Endothelial cell of umbilical vein (primary cell): ENCODE measurements around the gene SLC25A29. TPM values are rescaled to one million over a fixed set of nuclear protein-coding genes. Genes with fewer than 3 reads are reported as not detected.

Experiments
- BruUV-seq: library from RNA; stranded (reverse); fragments of 400-500 nt; replicated peaks from 2 replicates; lab custom pipeline; 2021; lab: Mats Ljungman, UMichigan
- CTCF ChIA-PET: fragments of 300-600, 350-600 bp; sonication (Branson Sonifier 250); formaldehyde crosslinking; loops from one replicate; lab custom pipeline; 2021; ENCODE audit warnings: antibody characterized with exemption, inconsistent platforms; lab: Charles Lee
- POLR2A ChIA-PET: fragments of 300-600, 350-600 bp; sonication (Branson Sonifier 250); formaldehyde crosslinking; loops from one replicate; lab custom pipeline; 2021; ENCODE audit warnings: antibody characterized with exemption, inconsistent platforms; lab: Charles Lee
- DNase-seq: peaks from one replicate; pipeline ENCODE4 v3.0.0-alpha.2; 2011; ENCODE audit warnings: low read depth, low spot score
- FAIRE-seq: peaks from 2 replicates; lab custom pipeline; 2011; peaks lifted over from hg19 to GRCh38; lab: Jason Lieb, UNC
- H2AFZ ChIP-seq: 2 replicates; pipeline ENCODE4 v1.6.0; 2012; ENCODE audit warnings: low read depth, low read length, control low read depth, inconsistent platforms
- H3K27ac ChIP-seq: 2 replicates; pipeline ENCODE4 v1.5.1; 2011; ENCODE audit warnings: low read depth, mild to moderate bottlenecking, control low read depth, low read length, moderate library complexity; ENCODE audit not compliant: insufficient read depth
- H3K27me3 ChIP-seq, 2 experiments: 2 replicates each; pipeline versions ENCODE4 v1.6.0 to v1.6.1; 2011; ENCODE audit warnings: low read length in 2 of 2, mixed read lengths in 1 of 2; ENCODE audit not compliant: control insufficient read depth in 2 of 2, insufficient read depth in 2 of 2
- H3K36me3 ChIP-seq, 2 experiments: 2 replicates in 1 of 2; 3 replicates in 1 of 2; pipeline ENCODE4 v1.5.1; 2011; ENCODE audit warnings: low read length in 2 of 2, mild to moderate bottlenecking in 1 of 2, moderate library complexity in 1 of 2; ENCODE audit not compliant: control insufficient read depth in 2 of 2, insufficient read depth in 2 of 2; ENCODE audit errors: extremely low read depth in 1 of 2
- H3K4me1 ChIP-seq: 3 replicates; pipeline ENCODE4 v1.5.1; 2011; ENCODE audit warnings: mild to moderate bottlenecking, low read length; ENCODE audit not compliant: control insufficient read depth, insufficient read depth; ENCODE audit errors: extremely low read depth
- H3K4me2 ChIP-seq: 2 replicates; pipeline ENCODE4 v1.6.1; 2011; ENCODE audit warnings: low read length, control low read depth, mixed read lengths; ENCODE audit not compliant: insufficient read depth
- H3K4me3 ChIP-seq, 3 experiments: fragments of 200-600 bp in 1 of 3; sonication (generic), shearing (Covaris generic) in 1 of 3; replicated peaks in 1 of 3; 2 replicates each; pipeline ENCODE4 v1.5.1; 2011 to 2016; ENCODE audit warnings: control low read depth in 3 of 3, low read length in 3 of 3, mild to moderate bottlenecking in 2 of 3, inconsistent platforms in 1 of 3, low read depth in 1 of 3, moderate library complexity in 1 of 3; ENCODE audit not compliant: insufficient read depth in 1 of 3
- H3K79me2 ChIP-seq: 2 replicates; pipeline ENCODE4 v1.6.0; 2012; ENCODE audit warnings: low read length, inconsistent platforms; ENCODE audit not compliant: control insufficient read depth, insufficient read depth
- H3K9ac ChIP-seq: replicated peaks from 2 replicates; pipeline ENCODE3; 2011; ENCODE audit warnings: low read length, control low read depth; ENCODE audit not compliant: insufficient read depth; ENCODE audit errors: extremely low read depth
- H3K9me1 ChIP-seq: replicated peaks from 3 replicates; pipeline ENCODE4 v1.6.0; 2011; ENCODE audit warnings: mild to moderate bottlenecking, low read length; ENCODE audit not compliant: control insufficient read depth, insufficient read depth; ENCODE audit errors: extremely low read depth
- H3K9me3 ChIP-seq: replicated peaks from 2 replicates; pipeline ENCODE4 v1.5.1; 2012; ENCODE audit warnings: low read length, inconsistent platforms; ENCODE audit not compliant: control insufficient read depth, insufficient read depth
- H4K20me1 ChIP-seq: replicated peaks from 2 replicates; pipeline ENCODE3; 2011; ENCODE audit warnings: mild to moderate bottlenecking, low read length; ENCODE audit not compliant: control insufficient read depth, insufficient read depth; ENCODE audit errors: extremely low read depth
- EZH2 ChIP-seq: IDR thresholded peaks from 2 replicates; pipeline ENCODE4 v1.6.1; 2012; ENCODE audit warnings: borderline replicate concordance, low read depth, mild to moderate bottlenecking, moderate library complexity, low read length, inconsistent platforms; ENCODE audit not compliant: severe bottlenecking
- FOS ChIP-seq: IDR thresholded peaks from 2 replicates; pipeline ENCODE4 v1.6.1; 2011; ENCODE audit warnings: mild to moderate bottlenecking, low read length, moderate library complexity, borderline replicate concordance; ENCODE audit not compliant: insufficient read depth
- GATA2 ChIP-seq: IDR thresholded peaks from 2 replicates; pipeline ENCODE4 v1.7.0; 2011; ENCODE audit warnings: low read depth, mild to moderate bottlenecking, moderate library complexity, mixed read lengths, low read length; ENCODE audit not compliant: insufficient read length, insufficient read depth
- POLR2AphosphoS5 ChIP-seq: IDR thresholded peaks from 2 replicates; pipeline ENCODE4 v1.6.1; 2012; ENCODE audit warnings: low read depth, mild to moderate bottlenecking, control low read depth, low read length, moderate library complexity; ENCODE audit not compliant: insufficient read depth
- dilution Hi-C: fragments of 300-500 bp; cut with MboI; formaldehyde crosslinking; loops from one replicate; pipeline ENCODE4 v1.15.0; 2019; ENCODE audit warnings: low sequenced_read_pairs; ENCODE audit not compliant: extremely low pct_ligation_motif_present
- intact Hi-C: fragments of 100-400 bp; cut with micrococcal nuclease; formaldehyde crosslinking; loops from one replicate; pipeline ENCODE4 v1.10.0; 2022
- polyA plus RNA-seq, 4 experiments: library from polyadenylated mRNA; depleted of rRNA in 3 of 4; stranded (reverse) in 3 of 4; unstranded in 1 of 4; fragments of >200 nt; gene quantifications; 2 replicates each; pipeline versions ENCODE4 v1.2.1 to v1.2.3, GENCODE V29; 2011 to 2012; ENCODE audit warnings: missing spikeins in 1 of 4
- total RNA-seq: library from RNA; stranded (reverse); gene quantifications from 2 replicates; pipeline ENCODE4 v1.2.3, GENCODE V29; 2021
- TF ChIP-seq, protein P1 (sequence below), 2 donors: IDR thresholded peaks; 1 replicate in 1 of 2; 2 replicates in 1 of 2; pipeline ENCODE4 v1.5.1; 2011; ENCODE audit warnings: low read length in 2 of 2, mild to moderate bottlenecking in 2 of 2, moderate library complexity in 2 of 2, control low read depth in 1 of 2, inconsistent platforms in 1 of 2, low read depth in 1 of 2; ENCODE audit not compliant: insufficient read depth in 1 of 2; ENCODE audit errors: extremely low read depth in 1 of 2

Gene SLC25A29
- total and polyA plus RNA-seq, 2 donors (not counting 3 experiments of a cell fraction or from before 2014, with no cell fraction given), result 132 to 154 TPM

DNA sequence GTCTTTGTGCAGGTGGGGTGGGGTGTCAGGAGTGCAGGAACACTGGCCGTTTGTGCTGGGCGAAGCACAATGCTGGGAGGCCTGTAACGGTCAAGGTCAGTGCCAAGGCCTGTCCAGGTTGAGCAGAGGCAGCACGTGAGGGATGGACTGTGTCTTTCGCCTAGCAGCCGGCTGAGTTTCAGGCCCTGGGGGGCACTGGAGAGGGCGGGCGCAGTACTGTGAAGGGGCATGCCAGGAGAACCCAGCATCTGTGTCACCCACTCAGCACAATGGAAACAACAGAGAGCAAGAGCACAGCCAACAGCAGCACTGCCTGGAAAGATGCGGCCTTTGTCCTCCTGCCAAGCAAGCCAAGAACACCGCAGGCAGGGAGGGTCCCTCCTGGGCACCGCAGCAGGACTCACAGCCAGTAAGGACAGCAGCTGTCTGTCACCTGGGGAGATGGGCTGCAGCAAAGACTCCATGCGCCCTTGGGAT lies 42.0 kb upstream of the SLC25A29 start:
- FAIRE-seq (no peak), DNase-seq (no peak)
- H3K27me3 ChIP-seq, result no peaks in the 10 kb centered on the region
- H3K36me3 ChIP-seq, result peaks cover 20 to 46% of the 10 kb centered on the region in 2 experiments
- no peak overlapping the region for H2AFZ ChIP-seq
- H3K4me3 ChIP-seq, result no peak overlapping the region
- H3K9ac ChIP-seq, result no peak overlapping the region
- no peak overlapping the region for H3K4me2 ChIP-seq
- ChIA-PET CTCF (no interaction called here), POLR2A (no interaction called here)
- no peaks in the 10 kb centered on the region for H4K20me1 ChIP-seq
- H3K9me3 ChIP-seq, result no peaks in the 10 kb centered on the region
- H3K79me2 ChIP-seq, result no peaks in the 10 kb centered on the region
- intact Hi-C loops, result no loop called here
- dilution Hi-C loops, result no loop called here
- no peaks in the 10 kb centered on the region for H3K9me1 ChIP-seq
- BruUV-seq, result no TSS peak
- no peaks in the 10 kb centered on the region for H3K4me1 ChIP-seq
- no peak for TF ChIP-seq GATA2
- TF ChIP-seq FOS, result no peak
- no peak for TF ChIP-seq EZH2
- H3K27ac ChIP-seq, result no peak overlapping the region

DNA sequence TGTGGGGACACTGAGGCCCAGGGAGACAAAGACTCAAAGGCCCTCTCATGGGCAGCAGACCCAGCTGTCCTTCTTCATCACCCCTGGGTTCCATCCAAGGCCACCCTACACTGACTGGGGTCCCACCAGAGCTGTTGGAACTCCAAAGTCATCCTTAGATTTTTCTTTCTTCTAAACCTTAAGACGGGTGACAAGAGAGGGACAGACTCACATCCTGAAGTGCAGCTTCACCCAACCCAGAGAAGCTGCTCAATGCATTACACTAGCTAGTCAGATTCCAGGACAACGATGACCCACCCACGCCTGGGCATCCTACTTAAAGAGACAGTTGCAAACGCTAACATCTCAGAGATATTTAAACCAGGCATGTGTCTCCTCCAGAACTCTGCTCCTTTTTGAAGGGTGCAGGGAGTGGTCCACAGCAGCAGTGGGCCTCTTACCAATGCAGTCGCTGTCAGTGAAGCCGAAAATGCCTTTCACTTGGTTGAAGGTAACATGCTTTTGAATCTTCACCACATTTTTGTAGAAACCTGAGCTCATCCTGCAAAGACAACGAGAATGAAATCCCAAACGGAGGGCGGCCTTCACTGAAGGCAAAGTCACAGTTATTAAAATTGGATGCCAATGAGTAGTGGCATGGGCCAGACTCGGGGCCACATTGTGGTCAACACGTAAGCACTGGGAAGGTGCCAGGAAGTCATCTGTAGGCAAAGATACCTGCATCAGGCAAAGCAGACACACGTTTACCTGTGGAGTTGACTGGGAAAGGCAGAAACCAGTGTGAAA lies 40.3 kb upstream of the SLC25A29 start:
- no peaks in the 10 kb centered on the region for H4K20me1 ChIP-seq
- peaks cover 14 to 50% of the 10 kb centered on the region in 2 experiments for H3K36me3 ChIP-seq
- H3K4me2 ChIP-seq, result no peak overlapping the region
- CTCF ChIA-PET, result interaction anchor here (1.3 kb wide), 1 partner anchor 12 kb away, joined by 3 read pairs; no protein-coding TSS in a partner anchor
- H3K9me1 ChIP-seq, result no peaks in the 10 kb centered on the region
- dilution Hi-C loops, result no loop called here
- H3K79me2 ChIP-seq, result no peaks in the 10 kb centered on the region
- no peak overlapping the region for H2AFZ ChIP-seq
- no peaks in the 10 kb centered on the region for H3K9me3 ChIP-seq
- intact Hi-C loops, result no loop called here
- POLR2A ChIA-PET, result no interaction called here
- FAIRE-seq (no peak), DNase-seq (no peak)
- H3K27ac ChIP-seq, result no peak overlapping the region
- no peaks in the 10 kb centered on the region for H3K27me3 ChIP-seq
- H3K4me3 ChIP-seq, result no peak overlapping the region
- no peak overlapping the region for H3K9ac ChIP-seq
- H3K4me1 ChIP-seq, result peaks cover 3% of the 10 kb centered on the region
- BruUV-seq, result no TSS peak
- TF ChIP-seq, protein P1, sequence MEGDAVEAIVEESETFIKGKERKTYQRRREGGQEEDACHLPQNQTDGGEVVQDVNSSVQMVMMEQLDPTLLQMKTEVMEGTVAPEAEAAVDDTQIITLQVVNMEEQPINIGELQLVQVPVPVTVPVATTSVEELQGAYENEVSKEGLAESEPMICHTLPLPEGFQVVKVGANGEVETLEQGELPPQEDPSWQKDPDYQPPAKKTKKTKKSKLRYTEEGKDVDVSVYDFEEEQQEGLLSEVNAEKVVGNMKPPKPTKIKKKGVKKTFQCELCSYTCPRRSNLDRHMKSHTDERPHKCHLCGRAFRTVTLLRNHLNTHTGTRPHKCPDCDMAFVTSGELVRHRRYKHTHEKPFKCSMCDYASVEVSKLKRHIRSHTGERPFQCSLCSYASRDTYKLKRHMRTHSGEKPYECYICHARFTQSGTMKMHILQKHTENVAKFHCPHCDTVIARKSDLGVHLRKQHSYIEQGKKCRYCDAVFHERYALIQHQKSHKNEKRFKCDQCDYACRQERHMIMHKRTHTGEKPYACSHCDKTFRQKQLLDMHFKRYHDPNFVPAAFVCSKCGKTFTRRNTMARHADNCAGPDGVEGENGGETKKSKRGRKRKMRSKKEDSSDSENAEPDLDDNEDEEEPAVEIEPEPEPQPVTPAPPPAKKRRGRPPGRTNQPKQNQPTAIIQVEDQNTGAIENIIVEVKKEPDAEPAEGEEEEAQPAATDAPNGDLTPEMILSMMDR (IDR thresholded peaks at IDR 0.05; ENCODE audit: extremely low read depth in 1 of 2, insufficient read depth in 1 of 2, low read depth in 1 of 2, low read length in 2 of 2), result no peak
- TF ChIP-seq POLR2AphosphoS5 (no peak), GATA2 (no peak)
